ENCODE data around the gene PPARG.

Gene PPARG

GRCh38 chr3:12345584-12346494 is 57.0 kb downstream of the PPARG start:
- no peak for DNase-seq

- no peak for DNase-seq
Measured at GRCh38 chr3:12347301-12347700, 58.4 kb downstream of the PPARG start.

DNA sequence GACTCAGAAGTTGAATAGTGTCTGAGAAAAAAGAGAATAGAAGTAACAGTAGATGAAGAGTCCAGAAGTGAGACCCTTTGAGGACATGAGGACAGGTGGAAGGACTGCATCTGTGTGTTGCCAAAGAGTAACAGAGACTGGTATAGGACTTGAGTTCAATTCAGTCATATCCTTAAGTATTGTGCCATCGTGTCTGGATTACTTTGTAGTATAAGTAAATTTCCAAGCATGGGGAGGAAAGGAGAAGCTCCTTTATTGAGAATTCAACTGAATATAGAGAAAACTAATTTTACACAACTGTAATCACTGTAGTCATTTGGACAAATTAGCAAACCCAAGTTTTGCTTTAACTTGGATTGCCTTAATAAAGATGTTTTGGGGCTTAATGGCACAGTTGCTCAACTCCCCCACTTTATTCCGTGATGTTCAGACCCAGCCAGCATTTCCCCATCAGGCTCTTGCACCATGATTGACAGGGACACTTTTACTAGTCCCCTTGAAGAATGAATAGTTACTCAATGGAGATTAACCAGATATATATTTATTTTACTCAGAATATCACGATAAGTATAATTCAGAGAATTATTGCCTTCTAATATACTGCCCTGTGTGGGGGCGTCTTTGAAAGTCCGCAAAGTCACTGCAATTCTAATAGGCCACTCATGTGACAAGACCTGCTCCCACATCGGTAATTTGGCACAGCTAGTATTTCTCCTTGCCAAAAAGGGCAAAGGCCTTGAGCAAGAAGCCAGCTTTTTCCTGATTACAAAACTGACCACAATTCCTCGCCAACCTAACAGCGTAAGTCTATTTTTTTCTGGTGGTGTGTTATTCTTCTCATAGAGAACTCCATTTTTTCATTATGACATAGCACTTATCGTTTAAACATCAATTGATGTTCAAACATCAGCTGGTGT is 61.3 kb downstream of the PPARG start:
- no peak for DNase-seq

- no peak for DNase-seq
Measured at GRCh38 chr3:12351145-12351544, 62.3 kb downstream of the PPARG start.

DNA sequence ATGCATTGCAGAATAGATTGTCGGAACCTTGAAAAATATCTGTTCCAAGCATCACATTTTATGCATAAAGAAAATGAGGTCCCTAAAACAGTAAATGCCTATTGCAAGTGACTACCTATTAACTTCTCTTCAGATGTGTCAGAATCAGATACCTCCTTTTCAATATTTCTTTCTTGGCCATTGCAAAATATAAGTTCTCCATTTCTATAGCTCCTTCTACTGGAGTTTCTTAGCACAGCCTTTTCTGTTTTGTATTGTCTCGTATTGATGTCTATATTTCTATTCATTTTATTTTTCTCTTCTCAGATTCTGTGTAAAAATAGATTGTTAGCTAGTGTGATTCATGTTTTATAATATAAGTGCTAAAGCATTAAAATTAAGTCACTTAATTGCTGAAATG is 63.4 kb downstream of the PPARG start:
- no peak for DNase-seq

DNA sequence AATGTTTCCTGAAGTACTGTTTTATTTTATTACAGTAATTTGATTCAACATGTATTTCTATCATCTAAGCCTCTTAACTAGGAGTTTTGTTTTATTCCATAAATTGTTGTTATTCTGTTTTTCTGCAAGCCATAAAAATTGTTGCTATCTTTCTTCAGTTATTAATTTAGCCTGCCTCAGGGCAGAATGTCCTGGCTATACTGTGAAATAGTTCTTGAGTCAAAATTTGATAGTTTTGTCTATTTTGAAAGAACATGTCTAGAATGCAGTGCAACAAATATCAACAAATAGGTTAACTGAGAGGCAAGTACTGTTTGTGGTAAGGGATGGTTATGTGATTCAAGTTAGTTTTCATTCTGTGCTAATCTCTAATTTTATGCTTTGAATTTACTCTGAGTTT is 63.9 kb downstream of the PPARG start:
- no peak for DNase-seq

- no peak for DNase-seq
Measured at GRCh38 chr3:12353796-12354525, 65.1 kb downstream of the PPARG start.

GRCh38 chr3:12356175-12356574 is 67.3 kb downstream of the PPARG start:
- no peak for DNase-seq

GRCh38 chr3:12356996-12357395 is 68.1 kb downstream of the PPARG start:
- DNase-seq, result no peak

DNA sequence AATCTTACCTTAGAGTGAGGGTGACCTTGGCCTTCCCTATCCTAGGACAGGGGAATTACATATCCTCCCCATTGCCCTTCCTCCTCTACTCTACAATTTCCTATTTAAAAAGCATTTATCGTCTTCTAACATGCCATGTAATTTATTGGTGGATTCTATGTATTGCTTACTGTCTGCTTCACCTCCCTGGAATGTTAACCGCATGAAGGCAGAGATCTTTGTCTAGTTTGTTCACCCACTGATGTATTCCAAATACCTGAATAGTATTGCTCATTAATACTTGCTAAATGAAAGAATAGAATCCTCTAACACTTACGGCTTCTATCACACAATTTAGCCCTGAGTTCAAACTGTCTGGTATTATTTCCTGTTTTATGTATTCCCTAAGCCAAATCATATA is 68.6 kb downstream of the PPARG start:
- DNase-seq, result no peak

- no peak for DNase-seq
Measured at GRCh38 chr3:12363397-12364195, 74.7 kb downstream of the PPARG start.

DNA sequence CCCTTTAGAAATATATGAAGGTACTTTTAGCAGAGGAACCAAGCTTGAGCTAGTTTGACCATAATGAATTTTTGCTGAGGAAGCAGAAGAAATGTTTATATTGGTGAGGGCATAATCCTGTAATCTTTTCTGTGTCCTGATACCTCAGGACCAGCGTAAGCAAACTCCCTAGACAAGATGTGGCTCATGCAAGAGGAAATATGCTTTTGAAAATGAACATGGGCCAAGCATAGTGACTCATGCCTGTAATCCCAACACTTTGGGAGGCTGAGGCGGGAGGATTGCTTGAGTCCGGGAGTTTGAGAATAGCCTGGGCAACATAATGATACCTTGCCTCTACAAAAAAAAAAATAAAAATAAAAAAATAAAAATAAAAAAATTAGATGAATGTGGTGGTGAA is 78.5 kb downstream of the PPARG start:
- no peak for DNase-seq

DNA sequence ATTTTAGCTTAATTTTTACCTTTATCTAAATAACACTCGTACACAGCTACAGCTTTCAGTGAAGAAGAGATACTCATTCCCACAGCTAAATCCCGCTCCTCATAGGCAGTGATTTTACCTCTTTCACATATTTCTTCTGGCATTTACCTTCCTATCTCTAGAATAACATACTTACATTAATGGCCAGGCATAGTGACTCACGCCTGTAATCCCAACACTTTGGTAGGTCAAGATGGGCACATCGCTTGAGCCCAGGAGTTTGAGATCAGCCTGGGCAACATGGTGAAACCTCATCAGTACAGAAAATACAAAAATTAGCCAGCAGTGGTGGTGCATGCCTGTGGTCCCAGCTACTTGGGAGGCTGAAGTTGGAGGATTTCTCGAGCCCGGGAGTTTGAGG is 80.2 kb downstream of the PPARG start:
- no peak for DNase-seq

GRCh38 chr3:12369598-12369997 is 80.7 kb downstream of the PPARG start:
- DNase-seq, result no peak

- DNase-seq, result no peak
Measured at GRCh38 chr3:12370758-12371157, 81.9 kb downstream of the PPARG start.

DNA sequence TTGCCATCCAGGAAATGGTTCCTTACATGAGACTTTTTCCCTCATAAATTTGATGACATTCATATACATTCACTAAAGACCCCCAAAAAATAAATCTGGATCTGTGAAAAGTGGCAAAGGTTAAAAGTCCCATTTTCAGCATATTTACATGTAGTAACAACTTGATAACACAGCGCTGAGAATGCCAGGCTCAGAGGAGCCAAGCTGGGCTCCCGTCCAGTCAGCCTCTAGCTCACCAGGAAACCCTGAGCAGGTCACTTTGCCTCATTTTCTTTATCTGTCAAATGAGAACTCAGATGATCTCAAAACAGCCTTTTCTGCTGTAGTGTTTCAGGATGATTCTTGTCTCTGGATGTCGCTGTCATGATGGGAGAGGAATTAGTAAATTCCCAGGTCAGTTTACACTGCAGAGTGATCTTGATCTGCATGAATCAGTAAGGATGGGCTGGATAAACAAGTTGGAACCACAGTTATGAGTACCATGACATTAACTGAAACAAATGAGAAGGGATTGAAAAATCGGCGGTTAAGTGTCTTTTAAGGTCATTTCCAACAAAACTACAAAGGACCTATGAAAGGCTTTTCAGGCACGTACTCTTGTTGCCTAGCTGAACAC is 82.8 kb downstream of the PPARG start:
- no peak for DNase-seq

DNA sequence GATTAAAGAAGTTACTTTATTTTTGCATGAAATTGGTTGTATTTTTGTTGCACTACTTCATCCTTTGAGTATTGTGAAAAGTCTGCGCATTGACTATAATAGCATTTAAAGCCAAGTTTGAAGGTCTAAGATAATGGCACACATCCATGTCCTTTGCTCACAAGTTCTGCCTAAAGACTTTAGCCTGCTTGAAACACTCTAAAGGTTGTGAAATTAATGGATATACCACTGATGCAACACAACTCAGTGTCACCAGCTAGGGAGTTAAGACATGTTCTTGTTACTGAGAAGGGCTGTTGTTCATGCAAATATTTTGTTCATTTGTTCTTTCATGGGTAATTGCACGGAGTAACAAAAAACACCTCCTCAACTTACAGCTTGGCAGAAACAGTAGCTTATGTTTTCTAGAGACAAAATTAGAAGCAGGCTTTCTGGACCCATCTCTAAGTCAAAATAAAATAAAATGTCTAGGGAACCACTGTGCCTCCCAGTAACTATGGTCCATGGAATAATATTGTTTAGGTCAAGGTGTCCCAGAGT is 83.9 kb downstream of the PPARG start:
- no peak for DNase-seq

- no peak for DNase-seq
Measured at GRCh38 chr3:12375572-12375971, 86.7 kb downstream of the PPARG start.

GRCh38 chr3:12379640-12380429 is 91.0 kb downstream of the PPARG start:
- no peak for DNase-seq

DNA sequence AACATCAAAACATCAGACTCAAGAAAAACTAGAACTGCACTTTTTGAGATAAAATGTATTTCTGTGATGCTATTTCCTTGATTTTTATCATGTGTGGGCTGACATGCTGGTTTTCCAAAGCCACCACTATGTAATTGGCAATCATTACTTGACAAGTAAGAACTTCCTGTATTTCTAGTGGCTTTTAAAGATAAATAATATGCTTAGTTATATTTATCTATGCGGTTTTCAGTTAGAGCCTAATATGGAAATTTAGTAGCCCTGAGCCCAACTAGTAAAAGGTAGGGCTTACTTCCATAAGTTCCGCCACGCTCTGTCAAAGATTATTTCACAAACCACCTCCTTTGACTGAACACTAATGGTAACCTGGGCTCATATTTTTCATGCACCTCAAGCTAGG is 91.6 kb downstream of the PPARG start:
- DNase-seq, result no peak

DNA sequence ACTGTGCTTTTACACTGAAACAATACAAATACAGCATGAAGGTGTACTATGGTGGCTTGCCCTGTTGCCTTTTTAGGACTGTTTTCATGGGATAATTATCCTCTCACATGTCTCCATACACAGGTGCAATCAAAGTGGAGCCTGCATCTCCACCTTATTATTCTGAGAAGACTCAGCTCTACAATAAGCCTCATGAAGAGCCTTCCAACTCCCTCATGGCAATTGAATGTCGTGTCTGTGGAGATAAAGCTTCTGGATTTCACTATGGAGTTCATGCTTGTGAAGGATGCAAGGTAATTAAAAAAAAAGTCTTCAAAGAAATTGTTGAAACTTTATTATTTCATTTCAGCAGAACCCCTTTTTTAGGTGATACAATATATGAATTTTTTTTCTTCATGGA is 92.3 kb downstream of the PPARG start:
- peak in 1 of 2 experiments; percentile 1 for DNase-seq

Measured in NCI-H2081 (cell line).